ENCODE data around the gene KIF19. TPM values are rescaled to one million over a fixed set of nuclear protein-coding genes. Genes with fewer than 3 reads are reported as not detected.
A peak's percentile ranks its signal among the peaks of the same experiment; 100 is the strongest.

KIF19 gene
- polyA plus RNA-seq, 3 donors, result not detected

GRCh38 chr17:74362069-74362405 lies 36.0 kb downstream of the KIF19 start:
- H3K27ac Mint-ChIP-seq, result peak overlapping the region in 1 of 7 donors; percentile 33

GRCh38 chr17:74362810-74363498 lies 36.9 kb downstream of the KIF19 start:
- Histone ChIP-seq H3K4me1 (ENCODE audit: control insufficient read depth in 1 of 2, insufficient read depth in 2 of 2, low read length in 2 of 2) (peaks cover 0 to under 1% of the 10 kb centered on the region in 2 donors), H4K20me1 (ENCODE audit: insufficient read depth, low read length) (no peaks in the 10 kb centered on the region), H2AFZ (ENCODE audit: insufficient read depth, low read depth, low read length, poor library complexity, severe bottlenecking) (no peak overlapping the region), H3K9me3 (replicated peaks in 1 of 2; ENCODE audit: control insufficient read depth in 1 of 2, insufficient read depth in 1 of 2, low read length in 2 of 2) (peaks cover 0 to 6% of the 10 kb centered on the region in 2 donors), H3K36me3 (replicated peaks in 1 of 2; ENCODE audit: control insufficient read depth in 1 of 2, insufficient read depth in 2 of 2, low read length in 2 of 2) (no peaks in the 10 kb centered on the region), H3K9ac (ENCODE audit: insufficient read depth, low read length, poor library complexity, severe bottlenecking) (no peak overlapping the region), H3K27me3 (ENCODE audit: control insufficient read depth in 2 of 2, insufficient read depth in 2 of 2, low read length in 2 of 2) (peaks cover 5 to 34% of the 10 kb centered on the region in 2 donors), H3K27ac (ENCODE audit: low read depth in 1 of 2, low read length in 2 of 2) (no peak overlapping the region), H3K79me2 (ENCODE audit: insufficient read depth, low read length) (no peaks in the 10 kb centered on the region), H3K4me3 (replicated peaks in 1 of 3; ENCODE audit: low read depth in 2 of 3, low read length in 3 of 3) (no peak overlapping the region), H3K4me2 (replicated peaks; ENCODE audit: extremely low read depth, low read length, poor library complexity, severe bottlenecking) (no peak overlapping the region)
- H3K4me3 Mint-ChIP-seq, result peak overlapping the region in 1 of 2 donors; percentile 21
- H3K27me3 Mint-ChIP-seq (ENCODE audit: low read depth in 3 of 3), result peaks cover 21 to 52% (median 34%) of the 10 kb centered on the region in 3 donors
- peaks cover under 1% of the 10 kb centered on the region for H3K4me1 Mint-ChIP-seq
- H3K36me3 Mint-ChIP-seq, result peaks cover 0 to 3% of the 10 kb centered on the region in 2 donors
- H3K27ac Mint-ChIP-seq, result no peak overlapping the region
- no peak for TF ChIP-seq CTCF (IDR thresholded peaks at IDR 0.05)
- WGBS (ENCODE audit: insufficient coverage), result 89% methylated on average over 13 of the region's 14 CpGs
- DNase-seq, result no peak
- H3K9me3 Mint-ChIP-seq, result peaks cover 0 to 7% (median 0%) of the 10 kb centered on the region in 7 donors
- intact Hi-C loops (cut with micrococcal nuclease), result no loop called here

More at GRCh38 chr17:74362069-74362405, 36.0 kb downstream of the KIF19 start:
- no peaks in the 10 kb centered on the region for H3K36me3 ChIP-seq (replicated peaks in 1 of 2; ENCODE audit: control insufficient read depth in 1 of 2, insufficient read depth in 2 of 2, low read length in 2 of 2)
- H3K27me3 ChIP-seq (ENCODE audit: control insufficient read depth in 2 of 2, insufficient read depth in 2 of 2, low read length in 2 of 2), result peaks cover 13 to 41% of the 10 kb centered on the region in 2 donors
- no peaks in the 10 kb centered on the region for H3K79me2 ChIP-seq (ENCODE audit: insufficient read depth, low read length)
- Mint-ChIP-seq H3K9me3 (peaks cover 0 to 5% (median 1%) of the 10 kb centered on the region in 7 donors), H3K36me3 (peaks cover 0 to 4% of the 10 kb centered on the region in 2 donors), H3K27me3 (ENCODE audit: low read depth in 3 of 3) (peaks cover 26 to 61% (median 41%) of the 10 kb centered on the region in 3 donors), H3K4me3 (no peak overlapping the region), H3K4me1 (peaks cover 3% of the 10 kb centered on the region)
- 47% methylated on average over 2 of the region's 9 CpGs for WGBS (ENCODE audit: insufficient coverage)
- DNase-seq, result no peak
- no peaks in the 10 kb centered on the region for H4K20me1 ChIP-seq (ENCODE audit: insufficient read depth, low read length)
- H3K9ac ChIP-seq (ENCODE audit: insufficient read depth, low read length, poor library complexity, severe bottlenecking), result no peak overlapping the region
- no peak overlapping the region for H3K4me2 ChIP-seq (replicated peaks; ENCODE audit: extremely low read depth, low read length, poor library complexity, severe bottlenecking)
- intact Hi-C loops (cut with micrococcal nuclease), result no loop called here
- peaks cover 0 to 7% of the 10 kb centered on the region in 2 donors for H3K4me1 ChIP-seq (ENCODE audit: control insufficient read depth in 1 of 2, insufficient read depth in 2 of 2, low read length in 2 of 2)
- TF ChIP-seq CTCF (IDR thresholded peaks at IDR 0.05), result no peak
- H3K9me3 ChIP-seq (replicated peaks in 1 of 2; ENCODE audit: control insufficient read depth in 1 of 2, insufficient read depth in 1 of 2, low read length in 2 of 2), result peaks cover 0 to 15% of the 10 kb centered on the region in 2 donors
- no peak overlapping the region for H3K4me3 ChIP-seq (replicated peaks in 1 of 3; ENCODE audit: low read depth in 2 of 3, low read length in 3 of 3)
- no peak overlapping the region for H2AFZ ChIP-seq (ENCODE audit: insufficient read depth, low read depth, low read length, poor library complexity, severe bottlenecking)
- no peak overlapping the region for H3K27ac ChIP-seq (ENCODE audit: low read depth in 1 of 2, low read length in 2 of 2)

Data from CD14-positive monocyte (primary cell).